Measurements from ENCODE around the gene SIX5.

DNA sequence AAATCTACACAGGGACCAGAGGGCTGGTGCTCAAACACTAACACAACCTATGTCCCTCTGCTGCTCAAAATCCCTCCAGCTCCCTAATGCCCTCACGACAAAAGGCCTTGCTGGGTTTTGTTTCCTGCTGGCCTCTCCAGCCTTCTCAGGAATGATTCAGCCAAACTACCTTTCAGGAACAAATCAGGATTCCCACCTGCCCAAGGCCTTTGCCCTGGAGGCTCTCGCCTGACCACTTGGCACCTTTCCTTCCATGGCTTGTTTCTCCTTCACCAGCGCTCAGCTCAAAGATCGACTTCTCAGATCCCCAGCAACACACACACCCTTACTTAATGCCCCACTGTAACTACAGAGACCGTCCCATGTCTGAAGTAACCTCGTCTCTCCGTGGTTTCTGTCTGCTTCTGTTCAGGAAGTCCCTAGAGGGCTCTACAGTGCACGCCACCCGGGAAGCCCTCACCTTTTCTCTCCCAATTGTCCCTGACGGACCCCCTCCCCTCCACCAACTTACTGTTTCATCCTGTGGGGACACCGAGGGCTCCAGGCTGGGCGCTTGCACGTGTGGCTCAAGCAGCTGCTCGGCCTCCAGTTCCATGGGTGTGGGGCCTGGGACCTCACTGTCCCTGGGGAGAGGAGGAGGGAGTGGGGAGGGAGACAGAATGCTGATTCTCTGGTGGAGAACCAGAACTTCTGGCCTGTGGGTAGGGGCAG is 3.2 kb upstream of the SIX5 start:
- TF ChIP-seq, protein P1, sequence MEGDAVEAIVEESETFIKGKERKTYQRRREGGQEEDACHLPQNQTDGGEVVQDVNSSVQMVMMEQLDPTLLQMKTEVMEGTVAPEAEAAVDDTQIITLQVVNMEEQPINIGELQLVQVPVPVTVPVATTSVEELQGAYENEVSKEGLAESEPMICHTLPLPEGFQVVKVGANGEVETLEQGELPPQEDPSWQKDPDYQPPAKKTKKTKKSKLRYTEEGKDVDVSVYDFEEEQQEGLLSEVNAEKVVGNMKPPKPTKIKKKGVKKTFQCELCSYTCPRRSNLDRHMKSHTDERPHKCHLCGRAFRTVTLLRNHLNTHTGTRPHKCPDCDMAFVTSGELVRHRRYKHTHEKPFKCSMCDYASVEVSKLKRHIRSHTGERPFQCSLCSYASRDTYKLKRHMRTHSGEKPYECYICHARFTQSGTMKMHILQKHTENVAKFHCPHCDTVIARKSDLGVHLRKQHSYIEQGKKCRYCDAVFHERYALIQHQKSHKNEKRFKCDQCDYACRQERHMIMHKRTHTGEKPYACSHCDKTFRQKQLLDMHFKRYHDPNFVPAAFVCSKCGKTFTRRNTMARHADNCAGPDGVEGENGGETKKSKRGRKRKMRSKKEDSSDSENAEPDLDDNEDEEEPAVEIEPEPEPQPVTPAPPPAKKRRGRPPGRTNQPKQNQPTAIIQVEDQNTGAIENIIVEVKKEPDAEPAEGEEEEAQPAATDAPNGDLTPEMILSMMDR (tag by site-specific recombination; IDR thresholded peaks at IDR 0.05) = no peak
- TF ChIP-seq ZNF596 (tag by site-specific recombination; IDR thresholded peaks at IDR 0.05) (no peak), ZNF292 (tag by site-specific recombination; IDR thresholded peaks at IDR 0.05; ENCODE audit: borderline replicate concordance, low read depth) (no peak), ZNF114 (tag by site-specific recombination; IDR thresholded peaks at IDR 0.05) (no peak), ZBTB21 (tag by site-specific recombination; IDR thresholded peaks at IDR 0.05) (no peak), YY1 (tag by site-specific recombination; IDR thresholded peaks at IDR 0.05) (no peak), ZBTB7A (tag by site-specific recombination; IDR thresholded peaks at IDR 0.05; ENCODE audit: low read depth) (no peak), ZBTB8A (tag by site-specific recombination; IDR thresholded peaks at IDR 0.05) (no peak), ZNF155 (tag by site-specific recombination; IDR thresholded peaks at IDR 0.05) (no peak)
- TF ChIP-seq, protein P2, sequence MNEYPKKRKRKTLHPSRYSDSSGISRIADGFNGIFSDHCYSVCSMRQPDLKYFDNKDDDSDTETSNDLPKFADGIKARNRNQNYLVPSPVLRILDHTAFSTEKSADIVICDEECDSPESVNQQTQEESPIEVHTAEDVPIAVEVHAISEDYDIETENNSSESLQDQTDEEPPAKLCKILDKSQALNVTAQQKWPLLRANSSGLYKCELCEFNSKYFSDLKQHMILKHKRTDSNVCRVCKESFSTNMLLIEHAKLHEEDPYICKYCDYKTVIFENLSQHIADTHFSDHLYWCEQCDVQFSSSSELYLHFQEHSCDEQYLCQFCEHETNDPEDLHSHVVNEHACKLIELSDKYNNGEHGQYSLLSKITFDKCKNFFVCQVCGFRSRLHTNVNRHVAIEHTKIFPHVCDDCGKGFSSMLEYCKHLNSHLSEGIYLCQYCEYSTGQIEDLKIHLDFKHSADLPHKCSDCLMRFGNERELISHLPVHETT (tag by site-specific recombination; IDR thresholded peaks at IDR 0.05) = no peak
- TF ChIP-seq, protein P3, sequence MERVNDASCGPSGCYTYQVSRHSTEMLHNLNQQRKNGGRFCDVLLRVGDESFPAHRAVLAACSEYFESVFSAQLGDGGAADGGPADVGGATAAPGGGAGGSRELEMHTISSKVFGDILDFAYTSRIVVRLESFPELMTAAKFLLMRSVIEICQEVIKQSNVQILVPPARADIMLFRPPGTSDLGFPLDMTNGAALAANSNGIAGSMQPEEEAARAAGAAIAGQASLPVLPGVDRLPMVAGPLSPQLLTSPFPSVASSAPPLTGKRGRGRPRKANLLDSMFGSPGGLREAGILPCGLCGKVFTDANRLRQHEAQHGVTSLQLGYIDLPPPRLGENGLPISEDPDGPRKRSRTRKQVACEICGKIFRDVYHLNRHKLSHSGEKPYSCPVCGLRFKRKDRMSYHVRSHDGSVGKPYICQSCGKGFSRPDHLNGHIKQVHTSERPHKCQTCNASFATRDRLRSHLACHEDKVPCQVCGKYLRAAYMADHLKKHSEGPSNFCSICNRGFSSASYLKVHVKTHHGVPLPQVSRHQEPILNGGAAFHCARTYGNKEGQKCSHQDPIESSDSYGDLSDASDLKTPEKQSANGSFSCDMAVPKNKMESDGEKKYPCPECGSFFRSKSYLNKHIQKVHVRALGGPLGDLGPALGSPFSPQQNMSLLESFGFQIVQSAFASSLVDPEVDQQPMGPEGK (tag by site-specific recombination; IDR thresholded peaks at IDR 0.05) = no peak
- TF ChIP-seq, protein P4, sequence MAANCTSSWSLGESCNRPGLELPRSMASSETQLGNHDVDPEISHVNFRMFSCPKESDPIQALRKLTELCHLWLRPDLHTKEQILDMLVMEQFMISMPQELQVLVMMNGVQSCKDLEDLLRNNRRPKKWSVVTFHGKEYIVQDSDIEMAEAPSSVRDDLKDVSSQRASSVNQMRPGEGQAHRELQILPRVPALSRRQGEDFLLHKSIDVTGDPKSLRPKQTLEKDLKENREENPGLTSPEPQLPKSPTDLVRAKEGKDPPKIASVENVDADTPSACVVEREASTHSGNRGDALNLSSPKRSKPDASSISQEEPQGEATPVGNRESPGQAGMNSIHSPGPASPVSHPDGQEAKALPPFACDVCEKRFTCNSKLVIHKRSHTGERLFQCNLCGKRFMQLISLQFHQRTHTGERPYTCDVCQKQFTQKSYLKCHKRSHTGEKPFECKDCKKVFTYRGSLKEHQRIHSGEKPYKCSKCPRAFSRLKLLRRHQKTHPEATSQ (tag by site-specific recombination; IDR thresholded peaks at IDR 0.05) = no peak
- TF ChIP-seq, protein P5, sequence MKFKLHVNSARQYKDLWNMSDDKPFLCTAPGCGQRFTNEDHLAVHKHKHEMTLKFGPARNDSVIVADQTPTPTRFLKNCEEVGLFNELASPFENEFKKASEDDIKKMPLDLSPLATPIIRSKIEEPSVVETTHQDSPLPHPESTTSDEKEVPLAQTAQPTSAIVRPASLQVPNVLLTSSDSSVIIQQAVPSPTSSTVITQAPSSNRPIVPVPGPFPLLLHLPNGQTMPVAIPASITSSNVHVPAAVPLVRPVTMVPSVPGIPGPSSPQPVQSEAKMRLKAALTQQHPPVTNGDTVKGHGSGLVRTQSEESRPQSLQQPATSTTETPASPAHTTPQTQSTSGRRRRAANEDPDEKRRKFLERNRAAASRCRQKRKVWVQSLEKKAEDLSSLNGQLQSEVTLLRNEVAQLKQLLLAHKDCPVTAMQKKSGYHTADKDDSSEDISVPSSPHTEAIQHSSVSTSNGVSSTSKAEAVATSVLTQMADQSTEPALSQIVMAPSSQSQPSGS (tag by site-specific recombination; IDR thresholded peaks at IDR 0.05; ENCODE audit: low read depth) = no peak
- TF ChIP-seq, protein P6, sequence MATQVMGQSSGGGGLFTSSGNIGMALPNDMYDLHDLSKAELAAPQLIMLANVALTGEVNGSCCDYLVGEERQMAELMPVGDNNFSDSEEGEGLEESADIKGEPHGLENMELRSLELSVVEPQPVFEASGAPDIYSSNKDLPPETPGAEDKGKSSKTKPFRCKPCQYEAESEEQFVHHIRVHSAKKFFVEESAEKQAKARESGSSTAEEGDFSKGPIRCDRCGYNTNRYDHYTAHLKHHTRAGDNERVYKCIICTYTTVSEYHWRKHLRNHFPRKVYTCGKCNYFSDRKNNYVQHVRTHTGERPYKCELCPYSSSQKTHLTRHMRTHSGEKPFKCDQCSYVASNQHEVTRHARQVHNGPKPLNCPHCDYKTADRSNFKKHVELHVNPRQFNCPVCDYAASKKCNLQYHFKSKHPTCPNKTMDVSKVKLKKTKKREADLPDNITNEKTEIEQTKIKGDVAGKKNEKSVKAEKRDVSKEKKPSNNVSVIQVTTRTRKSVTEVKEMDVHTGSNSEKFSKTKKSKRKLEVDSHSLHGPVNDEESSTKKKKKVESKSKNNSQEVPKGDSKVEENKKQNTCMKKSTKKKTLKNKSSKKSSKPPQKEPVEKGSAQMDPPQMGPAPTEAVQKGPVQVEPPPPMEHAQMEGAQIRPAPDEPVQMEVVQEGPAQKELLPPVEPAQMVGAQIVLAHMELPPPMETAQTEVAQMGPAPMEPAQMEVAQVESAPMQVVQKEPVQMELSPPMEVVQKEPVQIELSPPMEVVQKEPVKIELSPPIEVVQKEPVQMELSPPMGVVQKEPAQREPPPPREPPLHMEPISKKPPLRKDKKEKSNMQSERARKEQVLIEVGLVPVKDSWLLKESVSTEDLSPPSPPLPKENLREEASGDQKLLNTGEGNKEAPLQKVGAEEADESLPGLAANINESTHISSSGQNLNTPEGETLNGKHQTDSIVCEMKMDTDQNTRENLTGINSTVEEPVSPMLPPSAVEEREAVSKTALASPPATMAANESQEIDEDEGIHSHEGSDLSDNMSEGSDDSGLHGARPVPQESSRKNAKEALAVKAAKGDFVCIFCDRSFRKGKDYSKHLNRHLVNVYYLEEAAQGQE (tag by site-specific recombination; IDR thresholded peaks at IDR 0.05) = no peak
